22Rv1 (cell line): Measurements from ENCODE around the gene NBEAL1.

Source experiments
- ZFX ChIP-seq: fragments of 450-650 bp; IDR thresholded peaks from 2 replicates; pipeline ENCODE4 v1.6.1; 2017; ENCODE audit warnings: antibody characterized with exemption, borderline replicate concordance
- TF ChIP-seq, protein P1 (sequence below): fragments of 450-650 bp; IDR thresholded peaks from 2 replicates; pipeline ENCODE4 v1.5.1; 2017; ENCODE audit warnings: mild to moderate bottlenecking

DNA sequence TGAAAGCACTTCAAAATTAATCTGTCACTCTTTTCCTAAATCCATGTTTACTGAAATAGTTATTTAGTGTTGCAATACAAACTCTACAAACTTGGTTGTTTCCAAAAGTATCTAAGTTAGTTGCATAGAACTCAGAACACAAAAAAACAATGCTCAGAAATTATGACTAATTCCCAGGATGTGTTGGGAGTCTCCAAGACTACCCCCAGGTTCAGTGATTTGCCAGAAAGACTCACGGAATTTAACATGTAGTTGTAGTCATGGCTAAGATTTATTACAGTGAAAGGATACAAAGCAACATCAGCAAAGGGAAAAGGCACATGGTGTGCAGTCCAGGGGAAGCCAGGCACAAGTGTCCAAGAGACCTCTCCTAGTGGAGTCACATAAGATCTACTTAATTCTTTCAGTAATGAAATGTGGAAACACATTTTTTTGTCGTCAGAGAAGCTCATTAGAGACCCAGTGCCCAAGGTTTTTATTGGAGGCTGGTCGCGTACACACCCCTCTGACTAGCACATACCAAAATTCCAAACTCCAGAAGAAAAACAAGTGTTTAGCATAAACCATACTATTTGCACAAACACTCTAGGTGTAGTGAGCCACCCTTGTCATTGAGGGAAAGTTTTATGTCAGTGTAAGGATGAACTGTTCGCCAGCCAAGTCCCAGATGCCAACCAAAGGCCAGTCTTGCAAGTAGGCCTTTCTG, 180.8 kb downstream of the NBEAL1 start:
- TF ChIP-seq, protein P1, sequence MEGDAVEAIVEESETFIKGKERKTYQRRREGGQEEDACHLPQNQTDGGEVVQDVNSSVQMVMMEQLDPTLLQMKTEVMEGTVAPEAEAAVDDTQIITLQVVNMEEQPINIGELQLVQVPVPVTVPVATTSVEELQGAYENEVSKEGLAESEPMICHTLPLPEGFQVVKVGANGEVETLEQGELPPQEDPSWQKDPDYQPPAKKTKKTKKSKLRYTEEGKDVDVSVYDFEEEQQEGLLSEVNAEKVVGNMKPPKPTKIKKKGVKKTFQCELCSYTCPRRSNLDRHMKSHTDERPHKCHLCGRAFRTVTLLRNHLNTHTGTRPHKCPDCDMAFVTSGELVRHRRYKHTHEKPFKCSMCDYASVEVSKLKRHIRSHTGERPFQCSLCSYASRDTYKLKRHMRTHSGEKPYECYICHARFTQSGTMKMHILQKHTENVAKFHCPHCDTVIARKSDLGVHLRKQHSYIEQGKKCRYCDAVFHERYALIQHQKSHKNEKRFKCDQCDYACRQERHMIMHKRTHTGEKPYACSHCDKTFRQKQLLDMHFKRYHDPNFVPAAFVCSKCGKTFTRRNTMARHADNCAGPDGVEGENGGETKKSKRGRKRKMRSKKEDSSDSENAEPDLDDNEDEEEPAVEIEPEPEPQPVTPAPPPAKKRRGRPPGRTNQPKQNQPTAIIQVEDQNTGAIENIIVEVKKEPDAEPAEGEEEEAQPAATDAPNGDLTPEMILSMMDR, result no peak
- TF ChIP-seq ZFX, result no peak
